Muscle of leg (tissue), 11 donors: ENCODE measurements around the gene LRRTM4. TPM values are rescaled to one million over a fixed set of nuclear protein-coding genes. Genes with fewer than 3 reads are reported as not detected.
"Not testable (repeated sequence)": the region's sequence is repeated elsewhere in the genome, so short reads cannot be mapped to it uniquely, and the experiment has no call there.

Experiments
- DNase-seq: peaks from one replicate; pipeline ENCODE4 v3.0.0; 2013
- H3K27ac ChIP-seq: one replicate; pipeline ENCODE4 v1.5.1; 2013; ENCODE audit warnings: mild to moderate bottlenecking, low read length, control low read depth
- H3K27me3 ChIP-seq: one replicate; pipeline ENCODE4 v1.6.1; 2013; ENCODE audit warnings: low read length; ENCODE audit not compliant: control insufficient read depth, insufficient read depth
- H3K36me3 ChIP-seq: one replicate; pipeline ENCODE4 v1.6.1; 2013; ENCODE audit warnings: low read length; ENCODE audit not compliant: control insufficient read depth, insufficient read depth
- H3K4me1 ChIP-seq: one replicate; pipeline ENCODE4 v1.6.1; 2013; ENCODE audit warnings: low read length; ENCODE audit not compliant: control insufficient read depth, insufficient read depth
- H3K4me3 ChIP-seq: one replicate; pipeline ENCODE4 v1.5.1; 2013; ENCODE audit warnings: low read length, control low read depth
- H3K9me3 ChIP-seq: replicated peaks from 2 replicates; pipeline ENCODE4 v1.6.1; 2013; ENCODE audit warnings: low read depth, low read length; ENCODE audit not compliant: control insufficient read depth
- WGBS: methylation state at CpG from one replicate; pipeline ENCODE4 v1.1.5; 2013; ENCODE audit warnings: missing lambda C conversion rate; ENCODE audit not compliant: insufficient coverage; 5-methylcytosine and 5-hydroxymethylcytosine counted together
- polyA plus RNA-seq, 8 donors: library from polyadenylated mRNA; unstranded; fragments of 120-200 nt; gene quantifications; one replicate each; pipeline versions ENCODE4 v1.2.1 to v1.2.3, GENCODE V29; 2013; ENCODE audit warnings: inconsistent platforms in 1 of 8, low replicate concordance in 1 of 8; ENCODE audit not compliant: insufficient read length in 8 of 8, insufficient read depth in 1 of 8
- total RNA-seq: library from RNA; stranded (reverse); fragments of 120-200 nt; gene quantifications from one replicate; pipeline ENCODE4 v1.2.4, GENCODE V29; 2013

LRRTM4 gene
- total and polyA plus RNA-seq, 9 donors: 0.24 to 2.5 (median 0.73) TPM

DNA sequence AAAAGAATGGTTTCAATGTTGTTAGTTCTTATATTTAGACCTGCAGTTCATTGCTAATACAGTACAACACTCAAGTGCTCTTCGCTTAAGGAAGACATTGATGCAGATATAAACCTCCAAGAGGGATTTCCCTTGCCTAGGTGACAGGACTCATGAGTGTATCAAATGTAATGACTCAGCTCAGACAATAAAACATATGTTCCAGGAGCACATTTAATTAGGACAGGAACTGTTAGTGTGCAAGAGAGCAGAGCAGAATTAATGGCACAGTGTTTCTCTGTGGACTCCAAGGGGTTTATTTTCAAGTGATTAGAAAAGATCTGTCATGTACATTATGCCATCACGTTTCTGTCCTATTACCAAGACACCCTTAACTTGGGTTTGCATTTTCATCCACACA is 375.0 kb downstream of the LRRTM4 start:
- Histone ChIP-seq H3K36me3 (no peaks in the 10 kb centered on the region), H3K4me1 (no peaks in the 10 kb centered on the region), H3K27ac (no peak overlapping the region), H3K9me3 (no peaks in the 10 kb centered on the region), H3K27me3 (no peaks in the 10 kb centered on the region), H3K4me3 (no peak overlapping the region)
- DNase-seq: no peak
- 0% methylated on average over 1 of the region's 2 CpGs for WGBS

DNA sequence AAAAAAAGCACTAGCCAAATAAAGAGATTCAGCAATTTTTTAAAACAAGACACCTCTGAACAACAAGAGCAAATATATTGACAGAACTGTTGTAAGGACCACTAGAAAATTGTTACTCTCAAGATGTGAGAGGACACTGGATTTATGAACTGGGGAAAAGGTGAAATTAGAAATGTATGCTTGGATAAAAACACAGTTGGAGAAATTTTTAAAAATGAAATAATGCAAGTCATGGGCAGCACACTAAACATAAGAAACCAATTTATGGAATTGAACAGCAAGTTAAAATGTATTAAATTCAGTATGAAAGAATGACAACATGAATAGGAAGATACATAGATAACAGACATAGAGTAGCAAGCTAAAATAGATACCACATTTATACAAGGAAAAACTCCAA is 377.4 kb downstream of the LRRTM4 start:
- Histone ChIP-seq H3K9me3 (no peaks in the 10 kb centered on the region), H3K4me3 (no peak overlapping the region), H3K27ac (no peak overlapping the region), H3K36me3 (no peaks in the 10 kb centered on the region), H3K27me3 (no peaks in the 10 kb centered on the region), H3K4me1 (no peaks in the 10 kb centered on the region)
- no peak for DNase-seq

DNA sequence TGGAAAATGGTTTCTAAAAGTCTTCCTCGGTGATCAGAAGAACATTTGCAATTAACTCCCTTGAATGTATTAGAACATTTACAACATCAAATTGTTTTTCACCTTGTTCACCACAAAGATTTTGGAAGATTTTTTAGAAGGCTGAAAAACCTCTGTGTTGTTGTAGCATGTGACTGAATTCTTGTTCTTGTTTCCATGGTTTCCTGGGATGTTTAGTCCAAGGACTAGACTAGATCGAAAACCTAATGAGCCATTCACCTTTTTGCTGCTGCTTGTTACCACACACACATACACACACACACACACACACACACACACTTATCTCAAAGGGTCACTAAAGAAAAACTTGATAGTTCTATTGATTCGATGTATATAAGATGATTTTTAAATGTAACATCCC is 380.0 kb downstream of the LRRTM4 start:
- no CpG with 5 or more reads among the region's 3 CpGs for WGBS

DNA sequence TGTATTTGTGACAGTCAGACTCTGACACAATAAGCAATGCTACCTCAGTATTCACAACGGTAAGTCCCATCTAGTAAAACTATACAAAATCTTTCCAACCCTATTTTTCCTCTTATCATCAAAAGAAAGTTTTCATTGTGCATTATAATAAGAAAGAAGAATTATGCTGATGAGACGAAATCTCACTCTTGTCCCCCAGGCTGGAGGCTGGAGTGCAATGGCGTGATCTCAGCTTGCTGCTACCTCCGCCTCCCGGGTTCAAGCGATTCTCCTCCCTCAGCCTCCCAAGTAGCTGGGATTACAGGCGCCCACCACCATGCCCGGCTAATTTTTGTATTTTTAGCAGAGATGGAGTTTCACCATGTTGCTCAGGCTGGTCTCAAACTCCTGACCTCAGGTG is 393.7 kb downstream of the LRRTM4 start:
- H3K27ac ChIP-seq, DNase-seq, H3K27me3 ChIP-seq, H3K9me3 ChIP-seq, H3K4me3 ChIP-seq, H3K4me1 ChIP-seq, H3K36me3 ChIP-seq: not testable (repeated sequence)
- no CpG with 5 or more reads among the region's 8 CpGs for WGBS

More for the DNA sequence above, 380.0 kb downstream of the LRRTM4 start:
- Histone ChIP-seq H3K36me3 (no peaks in the 10 kb centered on the region), H3K9me3 (no peaks in the 10 kb centered on the region), H3K27ac (no peak overlapping the region), H3K27me3 (no peaks in the 10 kb centered on the region), H3K4me1 (no peaks in the 10 kb centered on the region), H3K4me3 (no peak overlapping the region)
- no peak for DNase-seq

DNA sequence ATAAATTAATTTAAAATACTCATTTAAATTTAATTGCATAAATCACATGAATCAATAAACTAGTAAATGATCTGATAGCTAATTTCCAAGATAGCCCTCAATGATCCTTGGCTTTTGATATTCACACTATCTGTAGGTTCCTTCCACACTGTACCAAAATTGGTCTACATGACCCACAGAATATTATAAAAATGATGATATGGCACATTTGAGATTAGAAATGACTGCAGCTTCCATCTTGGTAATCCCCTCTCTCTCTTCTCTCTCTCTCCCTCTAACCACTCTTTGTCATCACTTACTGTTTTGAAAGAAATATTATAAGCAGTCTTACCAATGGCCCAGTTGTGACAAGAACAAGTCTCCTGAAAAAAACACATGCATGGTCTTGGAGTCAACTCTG is 394.8 kb downstream of the LRRTM4 start:
- DNase-seq: no peak
- Histone ChIP-seq H3K4me3 (no peak overlapping the region), H3K4me1 (no peaks in the 10 kb centered on the region), H3K27ac (no peak overlapping the region), H3K27me3 (no peaks in the 10 kb centered on the region), H3K36me3 (no peaks in the 10 kb centered on the region), H3K9me3 (no peaks in the 10 kb centered on the region)

DNA sequence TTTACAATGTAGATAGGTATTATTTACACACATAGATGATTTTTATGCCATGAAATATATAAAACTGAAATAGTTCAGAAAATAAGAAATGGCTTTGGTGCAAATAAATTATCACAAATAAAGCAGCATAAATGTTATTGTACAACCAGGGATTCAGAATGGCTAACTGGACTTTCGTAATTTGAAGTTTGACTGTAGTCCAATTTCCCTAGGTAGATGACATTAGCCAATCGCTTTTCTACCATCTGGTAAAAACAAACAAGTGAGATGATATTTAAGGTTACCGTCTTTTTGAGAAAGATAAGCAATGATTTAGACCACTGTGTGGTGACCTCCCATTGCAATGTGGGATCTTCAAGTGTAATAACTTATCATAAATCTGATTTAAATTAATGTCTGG is 400.7 kb downstream of the LRRTM4 start:
- no peak for DNase-seq
- WGBS: no CpG with 5 or more reads among the region's 3 CpGs
- H3K36me3 ChIP-seq: no peaks in the 10 kb centered on the region

DNA sequence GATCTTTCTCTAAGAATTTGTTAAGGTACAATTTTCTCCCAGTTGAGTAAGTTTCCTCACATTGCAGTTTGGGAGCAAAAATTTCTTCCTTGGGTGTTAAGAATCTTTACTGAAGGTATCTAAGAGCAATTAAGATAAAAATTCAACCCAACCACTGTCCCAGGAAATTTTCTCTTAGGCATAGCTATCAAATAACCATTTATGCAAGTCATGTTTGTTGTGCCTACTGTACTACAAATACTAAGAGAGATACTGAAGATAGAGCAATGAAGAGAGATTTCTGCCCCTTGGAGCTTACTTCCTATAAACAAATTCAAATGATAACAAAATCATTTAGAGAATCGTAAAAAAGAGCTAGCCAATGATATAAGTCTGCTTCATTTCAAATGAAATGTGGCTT is 402.8 kb downstream of the LRRTM4 start:
- H3K27ac ChIP-seq: no peak overlapping the region
- no peaks in the 10 kb centered on the region for H3K9me3 ChIP-seq
- no peak overlapping the region for H3K4me3 ChIP-seq
- H3K36me3 ChIP-seq: no peaks in the 10 kb centered on the region
- H3K27me3 ChIP-seq: no peaks in the 10 kb centered on the region
- H3K4me1 ChIP-seq: no peaks in the 10 kb centered on the region
- no peak for DNase-seq
- no CpG with 5 or more reads among the region's 1 CpG for WGBS

More for the DNA sequence above, 400.7 kb downstream of the LRRTM4 start:
- Histone ChIP-seq H3K27me3 (no peaks in the 10 kb centered on the region), H3K4me3 (no peak overlapping the region), H3K4me1 (no peaks in the 10 kb centered on the region), H3K9me3 (no peaks in the 10 kb centered on the region), H3K27ac (no peak overlapping the region)

DNA sequence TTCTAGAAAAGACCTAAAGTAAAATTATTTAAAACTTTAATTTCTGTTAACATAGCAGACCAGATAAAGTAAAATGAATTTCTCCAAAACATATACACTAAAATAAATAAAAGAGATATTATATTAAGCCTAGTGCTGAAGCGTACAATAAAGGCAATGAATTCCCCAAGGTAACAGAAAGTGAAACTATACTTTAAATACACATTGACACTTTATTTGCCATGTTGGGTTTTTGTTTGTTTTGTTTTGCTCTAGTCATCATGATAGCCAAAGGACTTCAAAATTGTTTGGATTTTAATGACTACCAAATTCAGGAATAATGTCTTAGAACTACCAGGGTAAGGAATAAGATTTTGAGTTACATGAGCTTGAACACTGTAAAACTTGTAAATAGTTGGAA is 413.3 kb downstream of the LRRTM4 start:
- Histone ChIP-seq H3K4me3 (no peak overlapping the region), H3K27me3 (no peaks in the 10 kb centered on the region), H3K4me1 (no peaks in the 10 kb centered on the region), H3K36me3 (no peaks in the 10 kb centered on the region), H3K9me3 (no peaks in the 10 kb centered on the region), H3K27ac (no peak overlapping the region)
- no CpG with 5 or more reads among the region's 1 CpG for WGBS
- no peak for DNase-seq

DNA sequence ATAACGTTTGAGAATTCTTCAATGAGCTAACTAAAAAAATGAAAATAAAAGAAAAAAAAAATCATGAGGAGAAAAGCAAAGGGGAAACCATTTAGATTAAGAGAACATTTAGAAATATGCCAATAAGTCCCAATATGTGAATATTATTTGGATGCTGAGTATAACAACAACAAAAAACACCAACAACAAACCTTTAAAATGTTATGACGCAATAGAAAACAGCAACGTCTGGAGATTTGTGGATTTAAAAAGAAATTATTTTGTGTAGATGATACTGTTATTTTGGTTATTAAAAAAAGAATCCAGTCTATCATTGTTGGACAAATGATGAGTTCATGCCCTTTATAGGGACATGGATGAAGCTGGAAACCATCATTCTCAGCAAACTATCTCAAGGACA is 417.2 kb downstream of the LRRTM4 start:
- H3K4me3 ChIP-seq: no peak overlapping the region
- no CpG with 5 or more reads among the region's 3 CpGs for WGBS
- H3K9me3 ChIP-seq: no peaks in the 10 kb centered on the region
- DNase-seq: no peak
- H3K27ac ChIP-seq: no peak overlapping the region
- H3K27me3 ChIP-seq: no peaks in the 10 kb centered on the region
- H3K36me3 ChIP-seq: no peaks in the 10 kb centered on the region
- H3K4me1 ChIP-seq: no peaks in the 10 kb centered on the region

DNA sequence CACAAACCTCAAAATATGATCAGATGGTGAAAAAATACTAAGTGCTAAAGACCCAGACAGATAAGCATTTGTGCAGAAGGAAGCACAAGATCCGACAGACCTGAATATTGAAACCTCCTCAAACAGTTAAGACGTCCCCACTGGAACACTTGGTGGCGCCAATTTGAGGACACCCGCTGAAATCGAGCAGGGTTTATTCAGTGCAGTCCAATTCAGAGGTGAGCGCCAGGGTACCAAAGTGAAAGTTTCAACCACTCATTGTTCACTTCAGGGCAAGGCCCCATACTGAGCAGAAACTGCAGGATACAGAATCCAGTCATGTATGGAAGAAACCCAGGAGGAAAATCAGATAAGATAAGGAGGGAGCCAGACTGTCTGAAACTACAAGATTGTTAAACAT is 417.6 kb downstream of the LRRTM4 start:
- Histone ChIP-seq H3K9me3 (no peaks in the 10 kb centered on the region), H3K36me3 (no peaks in the 10 kb centered on the region), H3K27ac (no peak overlapping the region), H3K27me3 (no peaks in the 10 kb centered on the region), H3K4me1 (no peaks in the 10 kb centered on the region), H3K4me3 (no peak overlapping the region)
- WGBS: 91% methylated on average over 4 of the region's 6 CpGs
- no peak for DNase-seq

DNA sequence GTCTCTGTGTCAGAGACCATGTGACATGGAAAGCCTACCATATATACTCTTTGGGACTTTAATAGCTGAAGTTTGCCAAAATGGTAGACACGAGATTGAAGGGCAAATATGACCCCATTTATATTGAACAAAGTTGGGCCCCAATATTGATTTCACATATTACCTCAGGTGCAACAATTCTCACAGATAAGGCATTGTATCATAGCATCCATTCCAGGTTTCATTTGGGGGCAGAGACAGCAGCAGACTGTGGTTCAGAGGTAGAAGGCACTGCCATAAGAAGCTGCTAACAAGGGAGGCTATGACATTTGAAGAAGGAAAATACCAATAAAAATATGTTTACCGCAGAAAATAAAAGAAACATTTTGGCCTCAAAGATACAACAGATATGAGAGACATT is 419.2 kb downstream of the LRRTM4 start:
- Histone ChIP-seq H3K4me3 (no peak overlapping the region), H3K9me3 (no peaks in the 10 kb centered on the region), H3K4me1 (no peaks in the 10 kb centered on the region), H3K27ac (no peak overlapping the region), H3K27me3 (no peaks in the 10 kb centered on the region), H3K36me3 (no peaks in the 10 kb centered on the region)
- WGBS: no CpG with 5 or more reads among the region's 2 CpGs
- DNase-seq: no peak
